IPS DF 4.7 (cell line): ENCODE results near the gene RAD1.
A peak's percentile ranks its signal among the peaks of the same experiment; 100 is the strongest.
"Not testable (repeated sequence)": the region's sequence is repeated elsewhere in the genome, so short reads cannot be mapped to it uniquely, and the experiment has no call there.

Experiments used
- DNase-seq: peaks from one replicate; pipeline ENCODE4 v3.0.0-alpha.2; 2013; ENCODE audit warnings: low spot score; ENCODE audit errors: extremely low read depth

RAD1 gene

DNA sequence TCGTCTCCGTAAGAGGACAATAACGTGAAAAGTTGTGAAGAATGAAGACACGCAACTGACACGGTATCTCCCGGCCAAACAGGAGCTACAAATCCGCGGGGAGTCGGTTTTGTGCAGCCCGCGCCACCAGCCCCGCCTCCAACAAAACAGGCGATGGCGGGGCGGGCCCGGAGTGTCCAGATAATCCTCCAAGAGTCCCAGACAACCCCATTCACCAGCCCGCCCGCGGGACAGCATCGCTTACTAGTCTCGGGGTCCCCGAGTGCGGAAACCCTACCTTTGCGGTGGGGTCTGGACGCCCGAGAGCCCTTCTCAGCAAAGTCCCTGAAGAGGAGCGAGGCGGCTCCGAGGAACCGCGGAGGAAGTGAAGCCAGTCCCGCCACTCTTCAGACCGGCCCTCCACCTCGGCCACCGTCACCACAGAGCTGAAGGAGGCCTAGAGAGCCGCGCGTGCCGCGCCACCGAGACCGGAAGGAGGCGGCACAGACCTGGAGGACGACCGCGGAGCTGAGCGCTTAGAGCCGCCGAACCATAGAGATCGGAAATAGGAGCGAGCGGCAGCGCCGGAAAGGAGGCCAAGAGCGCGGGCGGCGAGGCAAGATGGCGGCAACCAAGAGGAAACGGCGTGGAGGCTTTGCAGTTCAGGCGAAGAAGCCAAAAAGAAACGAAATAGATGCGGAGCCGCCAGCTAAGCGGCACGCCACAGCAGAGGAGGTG, at the start of gene RAD1, which contains the start of gene BRIX1:
Gene RAD1 (minus strand): TSS at position 366 of the 717 bp plus-strand sequence. CDS start 612 bp downstream, outside the sequence.
Gene BRIX1 (plus strand): TSS at position 573 of the 717 bp plus-strand sequence. CDS start 28 bp downstream, at position 601.
- DNase-seq, result peak; percentile 89

DNA sequence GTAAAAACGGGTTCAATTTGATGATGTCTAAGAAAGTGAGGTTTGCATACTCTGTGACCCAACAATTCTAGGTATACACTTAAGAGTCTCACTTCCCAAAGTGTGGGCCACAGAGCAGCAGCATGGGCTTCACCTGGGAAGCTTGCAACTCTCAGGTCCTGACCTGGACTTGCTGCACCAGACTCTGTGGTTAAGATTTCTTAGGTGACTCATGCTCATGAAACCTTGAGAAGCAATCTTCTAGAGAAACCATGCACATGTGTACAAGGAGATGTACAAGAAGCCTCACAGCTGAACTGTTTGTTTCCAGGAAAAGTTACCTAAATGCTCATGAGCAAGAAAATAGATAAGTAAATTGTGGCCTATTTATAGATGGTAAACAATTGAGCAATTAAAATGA, 44.0 kb upstream of the RAD1 start:
- DNase-seq, result no peak

DNA sequence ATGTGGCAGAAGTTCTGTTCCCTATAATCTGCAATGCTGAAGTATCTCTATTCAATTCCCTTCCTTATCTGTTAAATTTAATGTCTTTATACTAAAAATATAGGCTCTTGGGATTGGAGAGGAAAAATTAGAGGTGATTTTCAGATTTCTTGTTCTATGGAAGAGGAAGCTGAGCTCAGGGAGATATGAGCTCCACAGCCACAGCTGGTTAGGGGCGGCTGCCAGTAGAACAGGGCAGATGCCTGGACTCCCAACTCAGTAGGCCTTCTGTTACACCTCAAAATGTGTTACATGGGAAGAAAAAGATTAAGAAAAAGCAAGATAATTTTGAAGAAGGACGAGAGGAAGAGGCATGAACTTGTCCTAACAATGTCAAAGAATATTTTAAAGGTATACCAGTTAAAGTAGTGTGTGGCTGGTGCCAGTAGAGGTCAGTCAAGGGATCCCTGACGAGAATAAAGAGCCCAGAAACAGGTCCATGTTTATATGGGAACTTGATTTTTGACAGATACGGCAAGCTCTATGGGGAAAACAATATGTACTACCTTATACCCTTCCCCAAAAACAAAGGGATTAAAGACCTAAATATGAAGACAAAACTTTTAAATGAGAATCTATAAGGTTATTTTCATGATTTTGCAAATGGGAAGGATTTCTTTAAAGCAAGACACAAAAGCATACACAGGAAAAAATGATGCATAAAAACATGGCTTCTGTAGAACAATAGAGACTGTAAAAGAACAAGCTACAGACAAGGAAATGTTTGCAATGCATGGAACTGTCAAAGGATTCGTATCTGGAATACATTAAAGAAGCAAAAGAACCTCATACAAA, 42.8 kb upstream of the RAD1 start:
- DNase-seq, result no peak

DNA sequence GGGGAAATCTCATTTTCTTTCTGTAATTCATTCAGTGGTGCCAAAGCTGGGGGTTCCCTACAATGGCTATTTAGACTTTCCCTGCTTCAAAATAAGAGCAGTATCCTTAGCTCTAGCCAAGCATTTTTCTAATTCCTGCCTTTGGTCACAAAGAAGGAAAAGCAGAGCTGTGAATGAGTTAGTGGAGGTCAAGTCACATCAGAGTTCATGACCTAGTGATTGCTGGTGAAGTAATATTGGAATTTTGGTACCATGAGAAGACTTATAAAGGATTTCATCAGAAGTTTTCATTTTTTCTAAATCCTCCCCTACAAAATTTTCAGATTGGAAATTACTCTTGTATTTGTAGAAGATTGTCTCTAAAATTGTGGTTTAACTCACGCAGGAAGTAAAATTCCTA, 42.0 kb upstream of the RAD1 start:
- no peak for DNase-seq

DNA sequence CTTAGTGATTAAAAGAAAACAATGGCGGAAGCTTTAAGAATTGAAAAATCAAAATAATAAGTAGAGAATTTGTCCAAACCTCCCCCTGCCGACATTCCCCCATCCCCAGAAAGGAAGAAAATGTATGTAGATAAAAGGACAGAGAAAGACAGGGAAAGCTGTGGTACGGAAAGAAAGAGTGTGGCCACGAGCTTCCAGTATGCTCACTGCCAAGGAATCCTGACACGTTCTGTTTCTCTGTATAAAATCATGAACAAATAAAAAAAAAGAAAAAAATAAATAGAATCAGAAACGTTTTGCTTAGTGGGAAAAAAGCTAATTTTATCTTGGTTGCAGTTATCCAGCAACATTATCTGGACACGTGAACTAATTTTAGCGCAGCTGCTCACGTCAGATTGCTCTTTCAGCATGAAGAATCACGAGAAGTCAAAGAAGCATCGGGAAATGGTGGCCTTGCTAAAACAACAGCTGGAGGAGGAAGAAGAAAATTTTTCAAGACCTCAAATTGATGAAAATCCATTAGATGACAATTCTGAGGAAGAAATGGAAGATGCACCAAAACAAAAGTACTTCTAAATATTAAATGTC, 29.2 kb upstream of the RAD1 start:
- DNase-seq, result no peak

- no peak for DNase-seq
Measured at GRCh38 chr5:34944044-34944443, 28.7 kb upstream of the RAD1 start.

DNA sequence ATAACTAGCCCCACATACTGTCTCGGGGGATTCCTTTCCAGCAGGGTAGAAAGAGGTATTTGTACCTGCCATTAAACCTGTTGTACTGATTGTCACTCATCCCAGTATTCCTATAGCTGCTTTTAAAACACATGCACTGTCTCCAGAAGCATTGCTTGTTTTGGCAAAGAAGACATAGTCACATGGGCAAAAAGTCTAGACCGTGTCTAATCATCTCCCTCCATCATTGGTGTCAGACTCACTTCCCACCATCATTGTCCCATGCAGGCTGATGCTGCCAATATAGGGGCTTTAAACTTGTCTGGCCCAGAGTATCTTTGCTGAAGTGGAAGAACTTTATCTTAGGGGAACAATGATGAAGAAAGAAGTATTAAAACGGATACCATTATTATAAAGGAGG, 26.6 kb upstream of the RAD1 start:
- DNase-seq, result no peak

DNA sequence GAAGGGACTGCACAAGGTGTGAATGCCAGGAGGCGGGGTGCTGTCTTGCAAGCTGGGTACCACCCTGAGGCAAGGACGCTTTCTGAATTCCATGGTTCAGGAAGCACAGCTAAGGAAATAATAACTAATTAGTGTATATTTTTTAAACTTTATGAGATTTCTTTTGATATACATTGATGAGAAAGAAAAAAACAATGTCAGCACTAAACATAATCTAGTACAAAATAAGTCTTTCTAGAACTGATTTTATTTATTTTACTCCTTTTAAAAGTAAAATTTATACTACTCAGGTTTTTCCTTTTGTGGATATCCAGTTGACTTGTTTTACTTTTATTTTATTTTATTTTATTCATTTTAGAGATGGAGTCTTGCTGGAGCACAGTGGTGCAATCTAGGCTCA, 17.6 kb upstream of the RAD1 start:
- DNase-seq, result no peak

- no peak for DNase-seq
Measured at GRCh38 chr5:34930870-34931269, 15.6 kb upstream of the RAD1 start.

DNA sequence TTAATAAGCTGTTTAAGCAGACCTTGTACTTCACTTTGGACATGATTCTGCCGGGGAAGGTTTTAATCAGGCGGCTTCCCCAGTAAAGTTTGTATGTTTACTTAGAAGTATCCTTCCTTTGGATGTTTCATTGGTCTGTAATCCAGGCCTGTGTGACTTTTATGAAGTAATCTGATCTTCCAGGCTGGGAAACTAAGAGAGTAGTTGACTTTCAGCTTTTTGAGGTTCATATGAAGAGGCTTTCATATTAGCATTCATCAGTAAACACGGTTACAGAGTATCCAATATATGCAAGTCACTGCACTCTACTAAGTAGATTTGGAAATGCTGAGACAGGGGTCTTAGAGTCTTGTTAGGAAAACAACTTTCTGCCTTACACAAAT, 15.1 kb upstream of the RAD1 start:
- no peak for DNase-seq

GRCh38 chr5:34929720-34930461, 14.6 kb upstream of the RAD1 start:
- no peak for DNase-seq

DNA sequence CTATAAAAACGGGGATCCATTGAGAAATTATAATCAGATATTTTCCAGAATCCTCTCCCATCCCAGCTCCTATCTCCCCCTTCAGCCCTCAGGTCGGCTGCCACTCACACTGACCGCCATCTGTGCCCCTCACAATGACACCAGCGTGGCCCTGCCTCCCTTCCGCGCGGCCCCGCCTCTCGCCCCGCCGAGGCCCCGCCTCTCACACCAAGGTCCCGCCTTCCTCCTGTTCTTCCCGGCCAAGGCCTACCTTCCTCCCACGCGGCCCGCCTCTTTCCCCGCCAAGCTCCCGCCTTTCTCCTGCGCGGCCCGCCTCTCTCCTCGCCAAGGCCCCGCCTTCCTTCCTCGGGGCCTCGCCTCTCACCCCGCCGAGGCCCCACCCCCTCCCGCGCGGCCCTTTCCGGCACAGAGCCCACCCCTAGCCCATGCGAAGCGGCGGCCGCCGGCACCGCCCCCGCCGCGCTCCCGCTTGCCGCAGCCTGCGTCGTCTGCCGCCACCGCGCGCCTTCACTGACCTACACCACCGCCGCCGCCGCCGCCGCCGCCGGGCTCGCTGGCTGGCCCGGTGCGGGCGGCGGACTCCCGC, 13.9 kb upstream of the RAD1 start, which contains the start of gene DNAJC21:
Gene DNAJC21 (plus strand): TSS at position 426 of the 586 bp plus-strand sequence. CDS start 261 bp downstream, outside the sequence.
- no peak for DNase-seq

GRCh38 chr5:34928267-34928666, 13.0 kb upstream of the RAD1 start:
- no peak for DNase-seq

GRCh38 chr5:34927785-34928184, 12.5 kb upstream of the RAD1 start:
- DNase-seq, result no peak

- no peak for DNase-seq
Measured at GRCh38 chr5:34926318-34926888, 11.1 kb upstream of the RAD1 start.

DNA sequence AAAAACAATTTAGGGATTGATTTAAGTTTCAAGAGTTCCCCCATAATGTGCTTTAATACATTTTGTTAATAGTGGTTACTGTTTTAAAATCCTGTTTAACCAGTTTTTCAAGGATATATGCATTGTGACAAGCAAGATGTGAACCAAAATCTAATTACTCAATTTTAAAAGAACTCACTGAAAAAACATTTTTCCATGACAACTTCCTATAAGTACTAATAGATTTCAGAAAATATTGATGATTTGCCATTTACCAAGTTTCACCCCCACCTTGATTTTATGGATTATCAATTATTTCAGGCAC, 9.1 kb upstream of the RAD1 start:
- no peak for DNase-seq

DNA sequence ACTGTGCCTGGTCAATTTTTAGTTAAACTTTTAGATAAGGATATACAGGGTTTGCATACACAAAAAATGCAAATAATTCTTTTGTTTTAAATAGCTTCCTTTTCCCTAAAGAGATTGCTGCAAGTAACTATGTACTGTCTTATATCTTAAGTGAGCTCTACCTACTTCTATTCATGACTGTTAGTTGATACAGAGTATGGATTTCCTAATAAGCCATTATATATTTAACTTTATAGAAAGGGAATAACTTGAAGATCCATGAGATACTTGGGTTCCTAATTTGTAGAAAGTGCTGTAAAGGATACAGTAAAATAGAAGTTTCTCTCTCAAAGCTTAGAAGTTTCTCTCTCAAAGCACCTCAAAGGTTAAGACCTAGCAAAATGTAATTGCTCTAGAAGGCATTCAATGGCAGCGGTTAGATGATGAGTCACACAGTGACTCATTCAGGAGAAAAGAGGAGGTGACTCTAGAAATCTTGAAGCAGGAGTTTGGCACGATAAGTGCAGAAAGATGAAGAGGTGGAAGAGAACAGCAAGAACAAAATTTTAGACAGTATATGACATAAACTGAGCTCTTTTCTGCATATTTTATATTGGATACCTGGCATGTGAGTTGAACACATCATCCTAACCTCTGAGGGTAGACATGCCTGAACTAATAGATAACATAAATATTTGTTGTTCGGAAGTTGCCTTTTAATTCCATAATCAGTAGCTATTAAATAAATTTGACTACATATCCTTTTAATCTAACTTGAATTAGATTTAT, 8.6 kb upstream of the RAD1 start:
- no peak for DNase-seq

- not testable (repeated sequence) for DNase-seq
Measured at GRCh38 chr5:34923256-34923655, 8.0 kb upstream of the RAD1 start.

DNA sequence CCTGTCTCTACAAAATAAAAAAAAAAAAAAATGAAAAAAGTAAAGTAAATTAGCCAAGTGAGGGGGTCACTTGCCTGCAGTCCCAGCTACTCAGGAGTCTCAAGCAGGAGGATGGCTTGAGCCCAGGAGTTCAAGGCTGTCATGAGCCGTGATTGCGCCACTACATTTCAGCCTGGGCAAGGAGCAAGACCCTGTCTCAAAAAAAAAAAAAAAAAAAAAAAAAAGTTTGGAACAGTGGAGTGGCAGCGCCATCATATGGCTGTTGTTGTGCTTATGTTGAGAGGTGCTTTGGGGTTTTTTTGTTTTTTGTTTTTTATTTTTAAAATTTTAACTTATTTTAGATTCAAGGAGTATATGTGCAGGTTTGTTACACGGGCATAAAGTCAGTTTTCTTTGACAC, 3.8 kb upstream of the RAD1 start:
- DNase-seq, result no peak

- DNase-seq, result no peak
Measured at GRCh38 chr5:34918025-34918424, 2.7 kb upstream of the RAD1 start.
